Spleen (tissue), 11 donors: ENCODE results near the gene ATP4A. TPM values are rescaled to one million over a fixed set of nuclear protein-coding genes. Genes with fewer than 3 reads are reported as not detected.
A peak's percentile ranks its signal among the peaks of the same experiment; 100 is the strongest.

Experiments used
- DNase-seq: peaks from one replicate; pipeline ENCODE4 v3.0.0-alpha.2; 2020
- H3K27ac ChIP-seq, 8 donors: fragments of 200-600 bp; sonication (generic) in 7 of 8; 1 replicate in 4 of 8; 2 replicates in 4 of 8; pipeline versions ENCODE4 v1.5.0 to v1.8.0; 2016 to 2021; ENCODE audit warnings: inconsistent platforms in 4 of 8, mild to moderate bottlenecking in 4 of 8, moderate library complexity in 1 of 8
- H3K27me3 ChIP-seq, 7 donors: fragments of 200-600 bp; sonication (generic) in 6 of 7; replicated peaks in 1 of 7; 1 replicate in 4 of 7; 2 replicates in 3 of 7; pipeline versions ENCODE4 v1.5.0 to v1.8.0; 2016 to 2021; ENCODE audit warnings: inconsistent platforms in 3 of 7, mild to moderate bottlenecking in 1 of 7
- H3K36me3 ChIP-seq, 6 donors: fragments of 200-600 bp; sonication (generic) in 5 of 6; 1 replicate in 4 of 6; 2 replicates in 2 of 6; pipeline versions ENCODE4 v1.5.0 to v1.8.0; 2016 to 2021; ENCODE audit warnings: inconsistent platforms in 2 of 6
- H3K4me1 ChIP-seq, 6 donors: fragments of 200-600 bp; sonication (generic) in 5 of 6; 1 replicate in 3 of 6; 2 replicates in 3 of 6; pipeline versions ENCODE4 v1.5.0 to v1.8.0; 2016 to 2021; ENCODE audit warnings: inconsistent platforms in 3 of 6
- H3K4me3 ChIP-seq, 8 donors: fragments of 200-600 bp; sonication (generic) in 7 of 8; 1 replicate in 4 of 8; 2 replicates in 4 of 8; pipeline versions ENCODE4 v1.5.0 to v1.8.0; 2016 to 2021; ENCODE audit warnings: inconsistent platforms in 4 of 8, mild to moderate bottlenecking in 4 of 8, moderate library complexity in 2 of 8
- H3K9me3 ChIP-seq, 8 donors: fragments of 200-600 bp; sonication (generic) in 7 of 8; 1 replicate in 4 of 8; 2 replicates in 4 of 8; pipeline versions ENCODE4 v1.5.0 to v1.8.0; 2016 to 2021; ENCODE audit warnings: inconsistent platforms in 4 of 8
- POLR2A ChIP-seq, 3 donors: fragments of 450-650 bp; IDR thresholded peaks; one replicate each; pipeline ENCODE4 v1.5.1; 2017; ENCODE audit warnings: antibody characterized with exemption in 3 of 3, mild to moderate bottlenecking in 1 of 3
- POLR2AphosphoS5 ChIP-seq, 3 donors: sonication (generic); formaldehyde crosslinking; IDR thresholded peaks; one replicate each; pipeline ENCODE4 v1.5.1; 2017; ENCODE audit warnings: antibody characterized with exemption in 3 of 3
- WGBS, 5 donors: extraction: QIAGEN DNeasy Blood & Tissue Kit in 3 of 5; methylation state at CpG; one replicate each; pipeline versions ENCODE4 v1.1.5 to v1.1.7; 2013 to 2018; 5-methylcytosine and 5-hydroxymethylcytosine counted together
- intact Hi-C: fragments of 100-400 bp; cut with DNase I; formaldehyde crosslinking; loops from one replicate; pipeline ENCODE4 v1.15.0; 2023; ENCODE audit warnings: low total_unique reads
- polyA plus RNA-seq, 3 donors: library from polyadenylated mRNA; stranded (reverse); fragments of 200-250 nt; gene quantifications; one replicate each; pipeline ENCODE4 v1.2.1, GENCODE V29; 2013
- total RNA-seq, 7 donors: library from RNA; depleted of rRNA in 3 of 7; stranded (reverse); fragments of >200 nt in 3 of 7; fragmentation: NEBNext Ultra II Directional in 4 of 7; extraction: Animal tissue kit (Norgen Biotek cat#: 25700) in 4 of 7; gene quantifications; one replicate each; pipeline versions ENCODE4 v1.1.0 to v1.2.1, GENCODE V29; 2016 to 2021
- TF ChIP-seq, protein P1 (sequence below), 11 experiments: fragments of 200-600 bp in 7 of 11; fragments of 450-650 bp in 4 of 11; sonication (generic) in 4 of 11; IDR thresholded peaks in 8 of 11; conservative IDR thresholded peaks in 3 of 11; 1 replicate in 7 of 11; 2 replicates in 4 of 11; pipeline versions ENCODE4 v1.4.0 to v1.8.0; 2016 to 2021; ENCODE audit warnings: antibody characterized with exemption in 11 of 11, inconsistent platforms in 4 of 11, mild to moderate bottlenecking in 1 of 11
- donor health status: healthy with polysubstance abuse.
- donor health status: DM: no; HTN: no; CAD: no; lungs with moderate emphysema.
- donor health status: DM: no; HTN: no; CAD: no.
- donor health status: Bipolar disorder and iron deficiency.
- donor health status: healthy.
- donor health status: DM: no; HTN: no; CAD: no.
- donor health status: DM: yes; HTN: yes; CAD: no.

ATP4A gene
- total and polyA plus RNA-seq, 10 donors: not detected

DNA sequence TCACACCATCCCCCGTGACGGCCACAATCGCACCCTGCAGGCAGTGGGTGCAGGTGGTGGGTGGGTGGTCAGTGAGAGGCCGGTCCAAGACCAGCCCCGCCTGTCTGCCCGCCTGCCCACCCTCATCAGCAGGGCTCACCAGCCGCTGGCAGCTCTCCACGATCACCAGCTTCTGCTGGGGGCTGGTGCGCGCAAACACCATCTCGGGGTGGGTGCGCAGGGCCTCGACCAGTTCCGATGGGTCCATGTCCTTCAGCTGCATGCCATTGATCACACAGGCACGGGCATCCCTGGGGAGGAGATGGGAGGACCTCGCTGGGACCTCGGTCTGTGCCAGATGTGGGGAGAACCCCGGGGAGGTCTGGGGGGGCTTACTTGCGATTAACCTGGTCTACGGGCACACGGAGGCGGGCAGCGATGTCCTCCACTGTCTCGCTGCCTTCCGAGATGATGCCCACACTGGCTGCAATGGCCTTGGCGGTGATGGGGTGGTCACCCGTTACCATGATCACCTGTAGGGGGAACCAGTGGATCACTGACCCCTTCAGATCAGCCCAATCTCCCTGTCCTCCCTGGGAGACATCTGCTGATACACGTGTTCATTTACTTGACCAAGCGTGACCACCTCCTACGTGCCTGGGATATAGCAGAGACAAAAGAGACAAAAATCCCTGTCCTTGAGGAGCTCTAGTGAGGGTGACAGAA is 8.0 kb downstream of the ATP4A start:
- 60 to 76% (median 72%) methylated on average over 15 to 30 of the region's 30 CpGs for WGBS, 5 donors

DNA sequence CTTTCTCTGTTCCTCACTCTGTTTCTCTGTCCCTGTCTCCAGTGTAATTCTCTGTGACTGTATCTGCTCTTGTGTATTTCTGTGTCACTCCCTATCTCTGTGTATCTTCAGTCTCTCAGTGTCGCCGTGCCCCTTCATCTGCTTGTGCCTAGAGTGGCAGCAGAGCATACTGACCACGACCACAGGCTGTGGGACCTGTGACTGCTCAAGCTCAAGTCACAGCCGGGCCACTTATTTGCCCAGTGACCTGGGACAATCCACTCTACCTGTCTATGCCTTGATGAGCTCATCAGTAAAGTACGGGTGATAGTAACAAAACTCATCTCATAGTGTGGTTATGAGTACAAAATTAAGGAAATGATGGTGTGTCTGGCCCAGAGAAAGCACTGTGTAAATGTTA is 9.4 kb downstream of the ATP4A start:
- intact Hi-C loops: loop anchor here (10.0 kb wide), 1 partner anchor 161 kb away; the partner anchor contains the start of gene KMT2B
- 63 to 79% (median 69%) methylated on average over 5 of the region's 5 CpGs for WGBS, 5 donors
- H3K36me3 ChIP-seq: peaks cover 0 to 19% (median 2%) of the 10 kb centered on the region in 6 donors

More for the DNA sequence above, 8.0 kb downstream of the ATP4A start:
- no peak overlapping the region for H3K4me3 ChIP-seq
- H3K9me3 ChIP-seq: no peaks in the 10 kb centered on the region
- TF ChIP-seq, protein P1, sequence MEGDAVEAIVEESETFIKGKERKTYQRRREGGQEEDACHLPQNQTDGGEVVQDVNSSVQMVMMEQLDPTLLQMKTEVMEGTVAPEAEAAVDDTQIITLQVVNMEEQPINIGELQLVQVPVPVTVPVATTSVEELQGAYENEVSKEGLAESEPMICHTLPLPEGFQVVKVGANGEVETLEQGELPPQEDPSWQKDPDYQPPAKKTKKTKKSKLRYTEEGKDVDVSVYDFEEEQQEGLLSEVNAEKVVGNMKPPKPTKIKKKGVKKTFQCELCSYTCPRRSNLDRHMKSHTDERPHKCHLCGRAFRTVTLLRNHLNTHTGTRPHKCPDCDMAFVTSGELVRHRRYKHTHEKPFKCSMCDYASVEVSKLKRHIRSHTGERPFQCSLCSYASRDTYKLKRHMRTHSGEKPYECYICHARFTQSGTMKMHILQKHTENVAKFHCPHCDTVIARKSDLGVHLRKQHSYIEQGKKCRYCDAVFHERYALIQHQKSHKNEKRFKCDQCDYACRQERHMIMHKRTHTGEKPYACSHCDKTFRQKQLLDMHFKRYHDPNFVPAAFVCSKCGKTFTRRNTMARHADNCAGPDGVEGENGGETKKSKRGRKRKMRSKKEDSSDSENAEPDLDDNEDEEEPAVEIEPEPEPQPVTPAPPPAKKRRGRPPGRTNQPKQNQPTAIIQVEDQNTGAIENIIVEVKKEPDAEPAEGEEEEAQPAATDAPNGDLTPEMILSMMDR (IDR thresholded peaks at IDR 0.05 in 8 of 11, conservative IDR thresholded peaks at IDR 0.05 in 3 of 11): no peak
- TF ChIP-seq POLR2AphosphoS5 (IDR thresholded peaks at IDR 0.05) (no peak), POLR2A (IDR thresholded peaks at IDR 0.05) (no peak)
- peaks cover 5 to 23% (median 16%) of the 10 kb centered on the region in 6 donors for H3K4me1 ChIP-seq
- peaks cover 0 to 48% (median 25%) of the 10 kb centered on the region in 7 donors for H3K27me3 ChIP-seq
- intact Hi-C loops: loop anchor here (10.0 kb wide), 1 partner anchor 159 kb away; the partner anchor contains the start of gene KMT2B
- H3K27ac ChIP-seq: no peak overlapping the region
- peak; percentile 56 for DNase-seq
- peaks cover 0 to 11% (median 2%) of the 10 kb centered on the region in 6 donors for H3K36me3 ChIP-seq

DNA sequence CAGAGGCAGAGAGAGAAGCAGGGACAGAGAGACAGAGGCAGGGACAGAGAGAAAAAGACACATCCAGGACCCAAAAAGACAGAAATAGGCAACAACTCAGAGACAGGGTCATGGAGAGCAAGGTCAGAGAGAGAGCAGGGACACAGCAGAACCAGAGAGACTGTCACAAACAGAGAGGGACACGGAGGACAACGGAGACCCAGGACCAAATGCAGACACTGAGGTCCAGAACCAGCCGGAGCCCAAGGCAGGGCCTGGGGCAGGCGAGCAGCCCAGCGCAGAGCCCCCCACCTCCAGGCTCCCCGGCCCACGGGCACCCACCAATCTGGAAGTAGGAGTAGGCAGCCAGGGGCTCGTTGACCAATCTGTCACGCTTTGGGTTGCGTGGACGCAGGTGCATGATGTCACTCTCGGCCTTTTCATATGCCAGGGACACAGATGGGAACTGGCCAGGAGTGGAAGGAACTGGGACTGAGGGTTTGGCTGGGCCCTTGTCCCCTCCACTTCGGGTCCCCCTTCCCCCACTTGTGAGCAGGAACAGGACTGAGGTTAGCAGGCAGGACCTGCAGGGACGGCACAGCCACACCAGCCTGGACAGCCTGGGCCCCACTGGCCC is 10.0 kb downstream of the ATP4A start:
- H3K27ac ChIP-seq: no peak overlapping the region
- 61 to 80% (median 75%) methylated on average over 9 to 14 of the region's 14 CpGs for WGBS, 5 donors
- no peaks in the 10 kb centered on the region for H3K9me3 ChIP-seq
- no peak for DNase-seq
- no peak overlapping the region for H3K4me3 ChIP-seq
- TF ChIP-seq, protein P1 (IDR thresholded peaks at IDR 0.05 in 8 of 11, conservative IDR thresholded peaks at IDR 0.05 in 3 of 11): no peak
- TF ChIP-seq POLR2A (IDR thresholded peaks at IDR 0.05): no peak
- TF ChIP-seq POLR2AphosphoS5 (IDR thresholded peaks at IDR 0.05): no peak
- peaks cover 0 to 28% (median 12%) of the 10 kb centered on the region in 7 donors for H3K27me3 ChIP-seq
- peaks cover 0 to 21% (median 2%) of the 10 kb centered on the region in 6 donors for H3K36me3 ChIP-seq
- peaks cover 5 to 25% (median 10%) of the 10 kb centered on the region in 6 donors for H3K4me1 ChIP-seq
- intact Hi-C loops: loop anchor here (10.0 kb wide), 1 partner anchor 161 kb away; the partner anchor contains the start of gene KMT2B

More for the DNA sequence above, 9.4 kb downstream of the ATP4A start:
- Histone ChIP-seq H3K9me3 (no peaks in the 10 kb centered on the region), H3K27ac (no peak overlapping the region), H3K4me1 (peaks cover 5 to 25% (median 15%) of the 10 kb centered on the region in 6 donors), H3K4me3 (no peak overlapping the region), H3K27me3 (peaks cover 0 to 34% (median 18%) of the 10 kb centered on the region in 7 donors)
- DNase-seq: peak; percentile 23
- no peak for TF ChIP-seq POLR2AphosphoS5 (IDR thresholded peaks at IDR 0.05)
- TF ChIP-seq, protein P1 (IDR thresholded peaks at IDR 0.05 in 8 of 11, conservative IDR thresholded peaks at IDR 0.05 in 3 of 11): no peak
- TF ChIP-seq POLR2A (IDR thresholded peaks at IDR 0.05): no peak
